ENCODE results near the gene CTTN. TPM values are rescaled to one million over a fixed set of nuclear protein-coding genes. Genes with fewer than 3 reads are reported as not detected.

The CTTN gene
- total RNA-seq, 1 experiment from 2014 or later: 224 TPM

DNA sequence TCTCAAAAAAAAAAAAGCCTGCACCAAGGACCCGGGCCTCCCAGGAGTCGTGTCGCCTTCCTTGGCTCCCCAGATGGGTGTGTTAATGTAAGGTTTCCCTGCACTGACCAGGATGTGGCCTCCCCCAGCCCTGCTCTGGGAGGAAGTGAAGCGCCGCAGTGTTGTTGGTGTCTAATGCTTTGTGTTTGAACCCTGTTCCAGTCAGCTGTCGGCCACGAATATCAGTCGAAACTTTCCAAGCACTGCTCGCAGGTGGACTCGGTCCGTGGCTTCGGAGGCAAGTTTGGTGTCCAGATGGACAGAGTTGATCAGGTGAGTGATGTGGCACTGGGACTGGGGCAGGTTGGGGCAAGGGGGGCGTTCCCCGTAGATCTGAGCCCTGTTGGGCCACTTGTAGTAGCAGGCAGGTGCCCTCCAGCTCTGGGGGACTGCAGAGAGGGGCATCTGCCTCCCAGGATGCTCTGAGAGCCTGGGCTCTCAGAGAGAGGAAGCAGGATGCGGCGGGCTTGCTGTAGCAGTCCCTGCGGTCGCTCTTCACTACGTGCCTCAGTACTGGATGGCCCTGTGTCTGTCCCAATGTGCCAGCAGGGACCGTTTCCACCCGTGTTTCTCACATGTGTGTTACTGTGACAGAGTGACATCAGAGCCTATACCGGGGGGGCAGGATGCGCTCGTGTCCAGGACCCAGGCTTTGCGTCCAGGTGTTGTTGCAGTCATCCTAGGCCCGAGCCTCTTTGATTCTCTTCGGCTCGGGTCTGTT, 16.2 kb downstream of the CTTN start:
- H4K91ac ChIP-seq (ENCODE audit: insufficient read length, low read depth, low read length): no peak overlapping the region
- no peak overlapping the region for H4K8ac ChIP-seq (replicated peaks; ENCODE audit: insufficient read length, low read depth, low read length)
- no peak overlapping the region for H4K5ac ChIP-seq (ENCODE audit: insufficient read length, low read depth, low read length)
- no peak overlapping the region for H3K18ac ChIP-seq (ENCODE audit: insufficient read length, low read depth, low read length)
- H2BK120ac ChIP-seq (ENCODE audit: low read depth, low read length, poor library complexity, severe bottlenecking): no peak overlapping the region
- no peaks in the 10 kb centered on the region for H3K27me3 ChIP-seq (ENCODE audit: insufficient read depth, low read length)
- H2BK5ac ChIP-seq (ENCODE audit: insufficient read length, low read length): no peak overlapping the region
- no peak overlapping the region for H2BK12ac ChIP-seq (ENCODE audit: insufficient read length, low read depth, low read length)
- peaks cover 4% of the 10 kb centered on the region for H3K79me1 ChIP-seq (ENCODE audit: insufficient read depth, low read depth, low read length, poor library complexity, severe bottlenecking)
- H3K4me1 ChIP-seq (ENCODE audit: insufficient read depth, low read length): no peaks in the 10 kb centered on the region
- no peak for DNase-seq
- Mint-ChIP-seq H3K27ac (peak overlapping the region in 2 of 3 experiments; percentile 65 to 68; a peak in 2 of 7 replicates), H3K36me3 (ENCODE audit: insufficient read depth in 1 of 3, low read depth in 3 of 3) (peaks cover 58 to 93% (median 92%) of the 10 kb centered on the region in 3 experiments), H3K27me3 (ENCODE audit: low read depth) (no peaks in the 10 kb centered on the region), H3K9me3 (no peaks in the 10 kb centered on the region), H3K4me3 (no peak overlapping the region; a peak in 1 of 5 replicates), H3K4me1 (no peaks in the 10 kb centered on the region)
- no peak overlapping the region for H2AK5ac ChIP-seq (ENCODE audit: insufficient read length, low read length)
- no peaks in the 10 kb centered on the region for H3K79me2 ChIP-seq (ENCODE audit: insufficient read depth, low read length)
- H3K27ac ChIP-seq (ENCODE audit: insufficient read length, low read depth, low read length): no peak overlapping the region
- H2BK20ac ChIP-seq (ENCODE audit: low read depth, low read length, poor library complexity, severe bottlenecking): no peak overlapping the region
- WGBS (ENCODE audit: extremely low coverage, insufficient read length, low lambda C conversion rate): no CpG with 5 or more reads among the region's 28 CpGs
- H2BK15ac ChIP-seq (ENCODE audit: low read depth, low read length): no peak overlapping the region
- no peak overlapping the region for H3K14ac ChIP-seq (ENCODE audit: insufficient read depth, low read length)
- no peak overlapping the region for H3K4ac ChIP-seq (ENCODE audit: low read depth, low read length)
- H3K23ac ChIP-seq (ENCODE audit: insufficient read length, low read depth, low read length): no peak overlapping the region
- no peak overlapping the region for H3K4me2 ChIP-seq (ENCODE audit: insufficient read depth, insufficient read length, low read length)
- no peak overlapping the region for H3T11ph ChIP-seq (ENCODE audit: low read length)
- TF ChIP-seq, protein P1, sequence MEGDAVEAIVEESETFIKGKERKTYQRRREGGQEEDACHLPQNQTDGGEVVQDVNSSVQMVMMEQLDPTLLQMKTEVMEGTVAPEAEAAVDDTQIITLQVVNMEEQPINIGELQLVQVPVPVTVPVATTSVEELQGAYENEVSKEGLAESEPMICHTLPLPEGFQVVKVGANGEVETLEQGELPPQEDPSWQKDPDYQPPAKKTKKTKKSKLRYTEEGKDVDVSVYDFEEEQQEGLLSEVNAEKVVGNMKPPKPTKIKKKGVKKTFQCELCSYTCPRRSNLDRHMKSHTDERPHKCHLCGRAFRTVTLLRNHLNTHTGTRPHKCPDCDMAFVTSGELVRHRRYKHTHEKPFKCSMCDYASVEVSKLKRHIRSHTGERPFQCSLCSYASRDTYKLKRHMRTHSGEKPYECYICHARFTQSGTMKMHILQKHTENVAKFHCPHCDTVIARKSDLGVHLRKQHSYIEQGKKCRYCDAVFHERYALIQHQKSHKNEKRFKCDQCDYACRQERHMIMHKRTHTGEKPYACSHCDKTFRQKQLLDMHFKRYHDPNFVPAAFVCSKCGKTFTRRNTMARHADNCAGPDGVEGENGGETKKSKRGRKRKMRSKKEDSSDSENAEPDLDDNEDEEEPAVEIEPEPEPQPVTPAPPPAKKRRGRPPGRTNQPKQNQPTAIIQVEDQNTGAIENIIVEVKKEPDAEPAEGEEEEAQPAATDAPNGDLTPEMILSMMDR (conservative IDR thresholded peaks at IDR 0.05): no peak
- no peak overlapping the region for H2AFZ ChIP-seq (ENCODE audit: low read length)
- H3K56ac ChIP-seq (ENCODE audit: insufficient read length, low read depth, low read length): no peak overlapping the region
- no peaks in the 10 kb centered on the region for H4K20me1 ChIP-seq (ENCODE audit: control insufficient read depth, insufficient read depth, insufficient read length)
- H3K23me2 ChIP-seq (ENCODE audit: insufficient read length, low read depth, low read length, poor library complexity, severe bottlenecking): no peaks in the 10 kb centered on the region
- H3K9me3 ChIP-seq (ENCODE audit: control insufficient read depth, low read depth, low read length): no peaks in the 10 kb centered on the region
- H3K9ac ChIP-seq (ENCODE audit: extremely low read depth, insufficient read length, low read length): no peak overlapping the region

Measured in H9 (cell line).